NCI-H2227 (cell line): Measurements from ENCODE around the gene RHEX.
A peak's percentile ranks its signal among the peaks of the same experiment; 100 is the strongest.
"Not testable (repeated sequence)": the region's sequence is repeated elsewhere in the genome, so short reads cannot be mapped to it uniquely, and the experiment has no call there.

Experiments
- DNase-seq: peaks from one replicate; lab custom pipeline; 2025; ENCODE audit not compliant: unreplicated experiment; lab: John Stamatoyannopoulos, UW

Gene RHEX

GRCh38 chr1:206029484-206029883 is 23.5 kb upstream of the RHEX start:
- no peak for DNase-seq

- DNase-seq = no peak
These were observed 22.8 kb upstream of the RHEX start for GRCh38 chr1:206030191-206030590.

GRCh38 chr1:206030714-206031113 is 22.3 kb upstream of the RHEX start:
- DNase-seq = peak; percentile 82

GRCh38 chr1:206032380-206033140 is 20.4 kb upstream of the RHEX start:
- no peak for DNase-seq

- DNase-seq = peak; percentile 25
These were observed 17.9 kb upstream of the RHEX start for GRCh38 chr1:206035027-206035426.

- no peak for DNase-seq
These were observed 16.1 kb upstream of the RHEX start for GRCh38 chr1:206036663-206037455.

- peak; percentile 64 for DNase-seq
These were observed 15.4 kb upstream of the RHEX start for GRCh38 chr1:206037581-206037980.

GRCh38 chr1:206039046-206039973 is 13.7 kb upstream of the RHEX start:
- no peak for DNase-seq

GRCh38 chr1:206040328-206040727 is 12.6 kb upstream of the RHEX start:
- no peak for DNase-seq

GRCh38 chr1:206041640-206042039 is 11.3 kb upstream of the RHEX start:
- peak; percentile 53 for DNase-seq

- DNase-seq = no peak
These were observed 5.7 kb upstream of the RHEX start for GRCh38 chr1:206047271-206047670.

GRCh38 chr1:206048582-206048981 is 4.4 kb upstream of the RHEX start:
- no peak for DNase-seq

- DNase-seq = no peak
These were observed 3.7 kb upstream of the RHEX start for GRCh38 chr1:206049293-206049692.

- DNase-seq = no peak
These were observed 2.9 kb upstream of the RHEX start for GRCh38 chr1:206049919-206050600.

- DNase-seq = no peak
These were observed 2.2 kb upstream of the RHEX start for GRCh38 chr1:206050655-206051235.

GRCh38 chr1:206052231-206052865 is 625 bp upstream of the RHEX start:
- DNase-seq = not testable (repeated sequence)

- DNase-seq = not testable (repeated sequence)
These were observed 643 bp downstream of the RHEX start for GRCh38 chr1:206053616-206054015.

GRCh38 chr1:206055069-206055625 is 2.2 kb downstream of the RHEX start:
- not testable (repeated sequence) for DNase-seq

GRCh38 chr1:206055639-206056323 is 2.8 kb downstream of the RHEX start:
- DNase-seq = not testable (repeated sequence)
